ENCODE results near the gene CWF19L2.
"Not testable (repeated sequence)": the region's sequence is repeated elsewhere in the genome, so short reads cannot be mapped to it uniquely, and the experiment has no call there.

The CWF19L2 gene

DNA sequence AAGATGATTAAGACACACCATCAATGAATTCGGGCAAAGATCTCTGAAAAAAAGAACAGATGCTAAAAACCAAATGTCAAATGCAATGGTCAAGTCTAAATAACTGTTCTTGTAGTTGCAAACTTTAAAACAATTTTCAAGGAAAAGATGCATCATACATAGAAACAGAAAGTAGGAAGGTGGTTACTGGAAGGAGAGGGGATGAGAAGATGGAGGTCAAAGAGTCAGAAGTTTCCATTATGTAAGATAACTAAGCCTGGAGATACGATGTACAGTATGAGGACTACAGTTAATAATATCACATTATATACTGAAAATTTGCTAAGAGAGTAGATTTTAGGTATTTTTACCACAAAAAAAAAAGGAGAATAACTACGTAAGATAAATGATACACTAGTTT is 27.1 kb downstream of the CWF19L2 start:
- no peak for DNase-seq

- no peak for DNase-seq
Observed at GRCh38 chr11:107427569-107428180, 29.9 kb downstream of the CWF19L2 start.

- DNase-seq: no peak
Observed at GRCh38 chr11:107413352-107413751, 44.3 kb downstream of the CWF19L2 start.

DNA sequence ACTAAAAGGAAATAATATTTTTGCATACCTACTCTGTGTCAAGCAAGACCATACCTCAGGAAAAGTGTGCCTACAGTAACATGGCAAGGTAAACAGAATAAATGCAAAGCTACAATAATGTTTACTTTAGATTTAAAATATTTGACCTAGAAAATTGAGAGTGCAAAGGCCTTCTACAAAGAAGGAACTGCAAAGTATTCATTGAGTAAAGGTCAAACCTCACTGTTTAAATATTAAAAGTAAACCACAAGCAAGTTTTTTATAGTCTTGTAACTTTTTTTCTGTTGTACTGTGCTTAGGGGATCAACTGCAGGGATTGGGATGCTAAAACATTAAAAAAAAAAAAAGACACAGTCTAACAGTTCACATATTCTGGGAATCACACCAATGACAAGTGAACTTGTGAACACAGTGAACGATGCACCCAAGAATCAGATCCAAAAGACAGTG is 48.8 kb downstream of the CWF19L2 start:
- DNase-seq: no peak

DNA sequence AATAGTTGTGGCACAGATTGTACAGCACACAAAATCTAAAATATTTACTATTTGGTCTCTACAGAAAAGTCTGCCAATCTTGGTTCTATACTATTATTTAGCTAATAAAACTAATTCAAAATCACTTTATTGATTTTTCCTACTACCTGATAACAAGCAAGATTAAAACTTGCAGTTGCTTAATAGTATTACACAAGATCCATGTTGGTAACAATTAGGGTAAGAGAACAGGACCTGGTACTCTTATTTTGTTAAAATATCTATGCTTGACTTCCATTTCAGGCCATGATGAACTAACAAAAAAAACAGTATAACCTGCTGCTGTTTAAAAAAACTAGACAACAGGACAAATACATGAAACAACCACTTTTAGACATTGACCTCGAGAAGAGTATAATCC is 52.4 kb downstream of the CWF19L2 start:
- no peak for DNase-seq

DNA sequence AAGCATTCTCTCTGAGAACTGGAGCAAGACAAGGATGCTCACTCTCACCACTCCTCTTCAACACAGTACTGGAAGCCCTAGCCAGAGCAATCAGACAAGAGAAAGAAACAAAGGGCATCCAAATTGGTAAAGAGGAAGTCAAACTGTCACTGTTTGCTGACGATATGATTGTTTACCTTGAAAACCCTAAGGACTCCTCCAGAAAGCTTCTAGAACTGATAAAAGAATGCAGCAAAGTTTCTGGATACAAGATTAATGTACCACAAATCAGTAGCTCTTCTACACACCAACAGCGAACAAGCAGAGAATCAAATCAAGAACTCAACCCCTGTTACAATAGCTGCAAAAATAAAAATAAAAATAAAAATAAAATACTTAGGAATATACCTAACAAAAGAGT is 56.5 kb downstream of the CWF19L2 start:
- not testable (repeated sequence) for DNase-seq

DNA sequence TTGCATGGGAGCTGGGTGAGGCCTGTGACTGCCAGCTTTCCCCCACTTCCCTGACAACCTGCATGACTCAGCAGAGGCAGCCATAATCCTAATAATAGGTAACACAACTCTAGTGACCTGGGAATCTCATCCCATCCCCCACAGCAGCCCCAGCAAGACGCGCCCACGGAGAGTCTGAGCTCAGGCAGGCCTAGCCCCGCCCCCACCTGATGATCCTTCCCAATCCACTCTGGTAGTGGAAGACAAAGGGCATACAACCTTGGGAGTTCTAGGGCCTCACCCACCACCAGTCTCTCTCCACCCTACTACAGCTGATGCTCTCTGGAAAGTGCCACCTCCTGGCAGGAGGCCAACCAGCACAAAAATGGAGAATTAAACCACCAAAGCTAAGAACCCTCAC is 60.3 kb downstream of the CWF19L2 start:
- DNase-seq: no peak

DNA sequence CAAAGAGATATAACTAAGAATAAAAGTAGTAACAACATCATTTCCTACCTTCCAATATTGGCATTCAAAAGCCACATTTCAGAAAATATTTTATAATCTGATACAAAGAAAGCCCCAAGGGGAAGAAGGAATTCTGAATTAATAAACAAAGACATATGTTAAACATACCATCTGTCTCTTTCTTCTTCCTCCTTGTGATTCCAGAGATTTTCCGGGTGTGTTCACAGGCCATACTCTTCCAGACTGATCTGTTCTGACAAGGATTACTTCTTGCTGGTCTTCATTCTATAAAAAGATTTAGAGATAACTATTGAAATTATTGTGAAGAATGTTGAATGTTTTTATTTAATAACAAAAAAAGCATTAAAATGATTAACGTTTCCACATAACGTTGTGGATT is 65.0 kb downstream of the CWF19L2 start:
- DNase-seq: no peak

GRCh38 chr11:107390701-107391100 is 66.9 kb downstream of the CWF19L2 start:
- not testable (repeated sequence) for DNase-seq

DNA sequence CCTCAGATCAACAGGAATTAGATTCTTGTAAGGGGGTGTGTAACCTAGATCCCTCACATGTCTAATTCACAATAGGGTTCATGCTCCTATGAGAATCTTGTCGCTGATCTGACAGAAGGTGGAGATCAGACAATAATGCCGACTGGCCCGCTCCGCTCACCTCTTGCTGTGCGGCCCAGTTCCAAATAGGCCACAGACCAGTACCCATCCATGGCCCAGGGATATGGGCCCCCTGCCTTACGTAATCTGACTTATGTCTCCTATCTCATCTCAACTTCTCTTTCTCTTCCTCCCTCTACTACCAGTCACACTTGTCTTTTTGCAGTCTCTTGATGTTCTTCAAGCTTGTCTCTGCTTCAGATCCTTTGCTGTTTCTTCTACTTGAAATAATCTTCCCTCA is 70.0 kb downstream of the CWF19L2 start:
- DNase-seq: no peak

GRCh38 chr11:107385361-107385981 is 72.2 kb downstream of the CWF19L2 start:
- DNase-seq: no peak

GRCh38 chr11:107384144-107384852 is 73.3 kb downstream of the CWF19L2 start:
- DNase-seq: no peak

- no peak for DNase-seq
Observed at GRCh38 chr11:107372439-107372838, 85.2 kb downstream of the CWF19L2 start.

GRCh38 chr11:107370390-107370789 is 87.2 kb downstream of the CWF19L2 start:
- no peak for DNase-seq

DNA sequence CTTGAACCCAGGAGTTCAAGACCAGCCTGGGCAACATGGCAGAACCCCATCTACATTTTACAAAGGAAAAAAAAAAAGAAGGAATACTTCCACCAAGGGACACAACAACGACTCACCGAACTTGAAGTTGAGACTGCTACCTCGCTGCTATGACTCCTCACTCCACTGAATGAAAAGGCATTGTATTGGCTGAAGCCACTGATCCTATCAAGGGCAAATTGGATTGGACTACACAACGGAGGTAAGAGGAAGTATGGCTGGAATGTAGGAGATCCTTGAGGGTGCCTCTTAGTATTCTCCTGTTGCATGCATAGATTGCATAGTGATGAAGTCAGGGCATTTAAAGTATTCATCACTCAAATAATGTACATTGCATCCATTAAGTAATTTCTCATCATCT is 97.9 kb downstream of the CWF19L2 start:
- DNase-seq: no peak

GRCh38 chr11:107357877-107358276 is 99.7 kb downstream of the CWF19L2 start:
- no peak for DNase-seq

GRCh38 chr11:107354780-107355179 is 102.8 kb downstream of the CWF19L2 start:
- no peak for DNase-seq

GRCh38 chr11:107337917-107338316 is 119.7 kb downstream of the CWF19L2 start:
- DNase-seq: no peak

- DNase-seq: no peak
Observed at GRCh38 chr11:107331728-107332127, 125.9 kb downstream of the CWF19L2 start.

GRCh38 chr11:107329164-107329563 is 128.5 kb downstream of the CWF19L2 start:
- no peak for DNase-seq

DNA sequence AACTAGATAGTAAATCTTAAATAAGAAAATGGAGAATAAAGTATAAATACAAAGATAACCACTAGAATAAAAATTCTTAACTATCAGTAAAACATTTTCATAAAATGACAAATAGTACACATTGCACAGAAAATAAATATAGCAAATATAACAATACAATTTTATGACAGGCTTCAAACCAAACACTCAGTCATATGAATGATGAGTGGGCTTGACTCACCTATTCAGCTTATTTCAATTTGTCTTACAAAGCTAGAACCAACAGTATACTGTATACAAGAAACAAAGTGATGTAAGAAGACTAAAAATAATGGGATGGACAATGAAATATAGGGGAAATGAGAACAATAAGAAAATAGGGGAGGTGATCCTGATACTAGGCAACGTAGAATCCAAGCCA is 141.2 kb downstream of the CWF19L2 start:
- no peak for DNase-seq

- DNase-seq: no peak
Observed at GRCh38 chr11:107307991-107308390, 149.6 kb downstream of the CWF19L2 start.

- DNase-seq: no peak
Observed at GRCh38 chr11:107301878-107302277, 155.7 kb downstream of the CWF19L2 start.

DNA sequence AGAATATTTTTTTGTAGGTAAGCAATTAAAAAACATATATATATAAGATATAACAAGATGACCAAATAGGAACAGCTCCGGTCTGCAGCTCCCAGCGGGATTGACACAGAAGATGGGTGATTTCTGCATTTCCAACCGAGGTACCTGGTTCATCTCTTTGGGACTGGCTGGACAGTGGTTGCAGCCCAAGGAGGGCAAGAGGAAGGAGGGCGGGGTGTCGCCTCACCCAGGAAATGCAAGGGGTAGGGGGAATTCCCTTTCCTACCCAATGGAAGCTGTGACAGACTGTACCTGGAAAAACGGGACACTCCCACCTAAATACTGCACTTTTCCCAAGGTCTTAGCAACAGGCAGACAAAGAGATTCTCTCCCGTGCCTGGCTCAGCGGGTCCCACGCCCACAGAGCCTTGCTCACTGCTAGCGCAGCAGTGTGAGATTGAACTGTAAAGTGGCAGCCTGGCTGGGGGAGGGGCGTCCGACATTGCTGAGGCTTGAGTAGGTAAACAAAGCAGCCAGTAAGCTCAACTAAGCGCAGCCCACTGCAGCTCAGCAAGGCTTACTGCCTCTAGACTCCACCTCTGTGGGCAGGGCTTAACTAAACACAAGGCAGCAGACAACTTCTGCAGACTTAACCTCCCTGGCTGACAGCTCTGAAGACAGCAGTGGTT is 163.8 kb downstream of the CWF19L2 start:
- DNase-seq: no peak
